Ascending aorta (tissue), 2 donors: ENCODE measurements around the gene ATXN1. TPM values are rescaled to one million over a fixed set of nuclear protein-coding genes. Genes with fewer than 3 reads are reported as not detected.

Experiments used
- DNase-seq, 2 donors: peaks; one replicate each; pipeline ENCODE4 v3.0.0-alpha.2; 2019; ENCODE audit warnings: low spot score in 2 of 2
- H3K27ac ChIP-seq, 2 donors: fragments of 200-600 bp; sonication (generic); one replicate each; pipeline ENCODE4 v1.5.1; 2016 to 2017; ENCODE audit warnings: mild to moderate bottlenecking in 1 of 2
- H3K27me3 ChIP-seq: fragments of 200-600 bp; sonication (generic); one replicate; pipeline ENCODE4 v1.5.1; 2017
- H3K36me3 ChIP-seq, 2 donors: fragments of 200-600 bp; sonication (generic); one replicate each; pipeline ENCODE4 v1.5.1; 2016
- H3K4me1 ChIP-seq, 2 donors: fragments of 200-600 bp; sonication (generic); one replicate each; pipeline ENCODE4 v1.5.1; 2016 to 2017; ENCODE audit warnings: mild to moderate bottlenecking in 1 of 2
- H3K4me3 ChIP-seq, 2 donors: fragments of 200-600 bp; sonication (generic); one replicate each; pipeline ENCODE4 v1.5.1; 2016 to 2017; ENCODE audit warnings: mild to moderate bottlenecking in 1 of 2
- H3K9me3 ChIP-seq, 2 donors: fragments of 200-600 bp; sonication (generic); one replicate each; pipeline ENCODE4 v1.5.1; 2016
- intact Hi-C: fragments of 100-400 bp; cut with DNase I; formaldehyde crosslinking; loops from one replicate; pipeline ENCODE4 v1.15.1; 2023
- total RNA-seq: library from RNA; depleted of rRNA; stranded (reverse); fragments of >200 nt; gene quantifications from one replicate; pipeline ENCODE4 v1.1.0, GENCODE V29; 2016
- TF ChIP-seq, protein P1 (sequence below), 3 experiments: fragments of 200-600 bp in 2 of 3; fragments of 450-650 bp in 1 of 3; sonication (generic) in 2 of 3; IDR thresholded peaks; one replicate each; pipeline ENCODE4 v1.5.1; 2016 to 2019; ENCODE audit warnings: antibody characterized with exemption in 3 of 3, mild to moderate bottlenecking in 1 of 3, moderate library complexity in 1 of 3

Gene ATXN1
- total RNA-seq, 1 donor from 2014 or later = 68.3 TPM

DNA sequence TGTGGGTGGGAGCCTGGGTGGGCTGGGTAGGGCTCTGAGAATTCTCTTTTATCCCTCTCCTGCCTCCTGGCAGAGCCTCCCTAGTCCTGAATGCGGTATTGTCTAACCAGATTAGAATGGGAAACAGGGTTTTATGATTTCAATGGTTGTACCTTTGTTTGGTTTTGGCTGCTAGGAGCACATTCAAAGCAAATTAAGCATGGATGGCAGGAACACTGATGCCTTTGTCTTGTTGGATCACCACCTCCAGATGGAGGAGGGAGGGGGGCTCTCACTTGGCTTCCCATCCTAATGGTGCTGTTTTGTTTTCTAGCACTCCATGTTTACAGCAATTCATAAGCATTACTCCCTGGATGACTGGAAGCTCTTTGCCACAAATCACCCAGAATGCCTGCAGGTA, 511.3 kb downstream of the ATXN1 start:
- Histone ChIP-seq H3K9me3 (no peaks in the 10 kb centered on the region), H3K27me3 (no peaks in the 10 kb centered on the region), H3K4me3 (no peak overlapping the region), H3K4me1 (peaks cover 0 to 10% of the 10 kb centered on the region in 2 donors), H3K27ac (no peak overlapping the region), H3K36me3 (peaks cover 36 to 78% of the 10 kb centered on the region in 2 donors)
- TF ChIP-seq, protein P1, sequence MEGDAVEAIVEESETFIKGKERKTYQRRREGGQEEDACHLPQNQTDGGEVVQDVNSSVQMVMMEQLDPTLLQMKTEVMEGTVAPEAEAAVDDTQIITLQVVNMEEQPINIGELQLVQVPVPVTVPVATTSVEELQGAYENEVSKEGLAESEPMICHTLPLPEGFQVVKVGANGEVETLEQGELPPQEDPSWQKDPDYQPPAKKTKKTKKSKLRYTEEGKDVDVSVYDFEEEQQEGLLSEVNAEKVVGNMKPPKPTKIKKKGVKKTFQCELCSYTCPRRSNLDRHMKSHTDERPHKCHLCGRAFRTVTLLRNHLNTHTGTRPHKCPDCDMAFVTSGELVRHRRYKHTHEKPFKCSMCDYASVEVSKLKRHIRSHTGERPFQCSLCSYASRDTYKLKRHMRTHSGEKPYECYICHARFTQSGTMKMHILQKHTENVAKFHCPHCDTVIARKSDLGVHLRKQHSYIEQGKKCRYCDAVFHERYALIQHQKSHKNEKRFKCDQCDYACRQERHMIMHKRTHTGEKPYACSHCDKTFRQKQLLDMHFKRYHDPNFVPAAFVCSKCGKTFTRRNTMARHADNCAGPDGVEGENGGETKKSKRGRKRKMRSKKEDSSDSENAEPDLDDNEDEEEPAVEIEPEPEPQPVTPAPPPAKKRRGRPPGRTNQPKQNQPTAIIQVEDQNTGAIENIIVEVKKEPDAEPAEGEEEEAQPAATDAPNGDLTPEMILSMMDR (IDR thresholded peaks at IDR 0.05) = no peak
- no peak for DNase-seq
- intact Hi-C loops = no loop called here
